GM19023 (cell line): ENCODE measurements around the gene TMEM92.

Experiments
- ATAC-seq: cut with Tn5 transposase; IDR thresholded peaks from one replicate; pipeline ENCODE4 v1.9.1; 2021; ENCODE audit warnings: mild to moderate bottlenecking, moderate library complexity; ENCODE audit not compliant: unreplicated experiment

The TMEM92 gene

DNA sequence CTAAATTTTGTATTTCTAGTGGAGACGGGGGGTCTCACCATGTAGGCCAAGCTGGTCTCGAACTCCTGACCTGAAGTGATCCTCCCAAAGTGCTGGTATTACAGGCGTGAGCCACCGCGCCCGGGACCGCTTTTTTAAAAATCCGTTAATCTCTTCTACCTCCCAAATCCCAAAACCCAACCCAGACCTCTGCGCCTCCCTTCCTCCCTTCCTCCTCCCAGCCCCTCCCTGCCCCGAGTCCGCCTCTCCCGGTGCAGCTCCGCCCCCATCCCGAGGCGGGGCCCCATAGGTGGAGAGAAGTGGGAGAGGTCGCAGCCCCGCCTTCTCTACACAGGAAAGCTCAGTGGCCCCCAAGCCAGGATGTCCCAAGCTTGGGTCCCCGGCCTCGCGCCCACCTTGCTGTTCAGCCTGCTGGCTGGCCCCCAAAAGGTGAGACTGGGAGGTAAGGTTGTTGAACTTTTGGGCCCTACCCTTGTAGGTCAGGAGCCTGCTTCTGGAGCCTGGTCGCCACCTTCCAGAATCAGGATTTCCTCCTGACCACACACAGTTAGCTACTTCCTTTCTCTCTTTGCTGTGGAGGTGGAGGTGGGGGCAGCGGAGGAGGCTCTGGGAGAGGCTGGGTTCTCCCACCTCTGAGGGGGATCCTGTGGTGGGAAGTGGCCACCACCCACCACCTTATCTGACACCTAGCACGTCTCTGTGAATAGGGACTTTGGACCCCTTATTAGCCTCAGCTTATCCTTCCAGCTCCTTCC lies at the start of gene TMEM92:
Gene TMEM92, plus strand, starts transcription at position 325 of the 755 bp plus-strand sequence. Its CDS starts 36 bp downstream, at position 361.
- no peak for ATAC-seq

DNA sequence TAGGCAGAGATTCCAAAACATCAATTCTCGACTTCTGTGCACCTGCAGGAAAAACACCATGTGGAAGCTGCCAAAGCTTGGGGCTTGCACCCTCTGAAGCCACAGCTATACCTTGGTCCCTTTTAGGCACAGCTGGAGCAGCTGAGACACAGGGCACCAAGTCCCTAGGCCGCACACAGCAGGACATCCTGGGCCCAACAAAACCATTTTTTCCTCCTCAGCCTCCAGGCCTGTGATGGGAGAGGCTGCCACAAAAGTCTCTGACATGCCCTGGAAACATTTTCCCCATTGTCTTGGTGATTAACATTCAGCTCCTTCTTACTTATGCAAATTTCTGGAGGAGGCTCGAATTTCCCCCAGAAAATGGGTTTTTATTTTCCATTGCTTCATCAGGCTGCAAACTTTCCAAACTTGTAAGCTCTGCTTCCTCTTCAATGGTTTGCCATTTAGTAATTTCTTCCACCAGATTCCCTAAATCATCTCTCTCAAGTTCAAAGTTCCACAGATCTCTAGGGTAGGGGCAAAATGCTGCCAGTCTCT lies 48.5 kb upstream of the TMEM92 start:
- no peak for ATAC-seq

DNA sequence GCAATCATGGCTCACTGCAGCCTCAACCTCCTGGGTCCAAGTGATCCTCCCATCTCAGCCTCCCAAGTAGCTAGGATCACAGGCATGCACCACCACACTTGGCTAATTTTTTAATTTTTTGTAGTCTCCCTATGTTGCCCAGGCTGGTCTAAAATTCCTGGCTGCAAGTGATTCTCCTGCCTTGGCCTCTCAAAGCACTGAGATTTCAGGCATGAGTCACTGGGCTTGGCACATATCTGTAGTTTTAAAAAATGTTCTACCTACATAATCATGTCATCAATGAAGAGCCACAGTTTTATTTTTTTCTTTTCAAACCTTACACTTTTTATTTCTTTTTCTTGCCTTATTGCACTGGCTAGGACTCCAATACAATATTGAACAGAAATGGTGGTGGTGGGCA lies 39.7 kb upstream of the TMEM92 start:
- no peak for ATAC-seq

DNA sequence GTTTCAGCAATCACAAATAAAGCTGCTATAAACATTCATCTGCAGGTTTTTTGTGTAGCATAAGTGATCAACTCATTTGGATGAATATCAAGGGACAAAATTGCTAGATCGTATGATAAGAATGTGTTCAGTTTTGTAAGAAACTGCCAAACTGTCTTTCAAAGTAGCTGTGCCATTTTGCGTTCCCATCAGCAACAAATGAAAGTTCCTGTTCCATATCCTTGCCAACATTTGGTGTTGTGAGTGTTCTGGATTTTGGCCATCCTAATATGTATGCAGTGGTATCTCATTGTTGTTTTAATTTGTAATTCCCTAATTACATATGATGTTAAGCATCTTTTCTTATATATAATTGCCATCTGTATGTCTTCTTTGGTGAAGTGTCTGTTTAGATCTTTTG lies 36.4 kb upstream of the TMEM92 start:
- ATAC-seq: no peak

DNA sequence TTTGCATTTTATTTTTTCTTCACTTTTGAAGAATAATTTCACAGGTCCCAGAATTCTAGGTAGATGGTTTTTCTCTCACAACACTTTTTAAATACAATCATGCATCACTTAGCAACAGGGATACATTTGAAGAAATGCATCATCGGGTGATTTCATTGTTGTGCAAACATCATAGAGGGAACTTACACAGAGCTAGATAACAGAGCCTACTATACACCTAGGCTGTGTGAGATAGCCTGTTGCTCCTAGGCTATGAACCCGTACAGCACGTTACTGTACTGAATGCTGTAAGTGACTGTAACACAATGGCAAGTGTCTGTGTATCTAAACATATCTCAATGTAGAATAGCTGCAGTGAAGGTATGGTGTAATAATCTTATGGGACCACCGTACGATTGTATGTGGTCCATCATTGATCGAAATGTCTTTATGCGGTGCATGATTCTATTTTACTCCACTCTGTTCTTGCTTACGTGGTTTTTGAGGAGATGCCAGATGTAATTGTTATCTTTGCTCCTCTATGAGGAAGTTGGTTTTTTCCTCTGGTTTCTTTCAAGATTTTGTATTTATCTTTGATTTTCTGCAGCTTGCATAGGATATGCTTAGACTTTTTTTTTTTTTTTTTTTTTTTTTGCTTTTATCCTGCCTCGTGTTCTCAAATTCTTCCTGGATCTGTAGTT lies 35.5 kb upstream of the TMEM92 start:
- no peak for ATAC-seq

DNA sequence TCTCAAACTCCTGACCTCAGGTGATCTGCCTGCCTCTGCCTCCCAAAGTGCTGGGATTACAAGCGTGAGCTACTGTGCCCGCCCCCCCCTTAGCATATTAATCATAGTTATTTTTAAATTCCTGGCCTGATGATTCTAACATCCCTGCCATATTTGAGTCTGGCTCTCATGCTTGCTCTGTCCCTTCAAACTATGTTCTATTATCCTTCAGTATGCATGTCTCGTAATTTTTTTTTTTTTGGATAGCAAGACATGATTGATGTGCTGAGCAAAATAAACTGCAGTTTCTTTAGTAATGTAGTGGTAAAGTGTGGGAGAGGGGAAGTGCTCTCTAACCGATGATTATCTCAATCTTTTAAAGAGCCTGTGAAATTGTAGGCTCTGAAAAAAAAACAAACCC lies 34.3 kb upstream of the TMEM92 start:
- no peak for ATAC-seq

DNA sequence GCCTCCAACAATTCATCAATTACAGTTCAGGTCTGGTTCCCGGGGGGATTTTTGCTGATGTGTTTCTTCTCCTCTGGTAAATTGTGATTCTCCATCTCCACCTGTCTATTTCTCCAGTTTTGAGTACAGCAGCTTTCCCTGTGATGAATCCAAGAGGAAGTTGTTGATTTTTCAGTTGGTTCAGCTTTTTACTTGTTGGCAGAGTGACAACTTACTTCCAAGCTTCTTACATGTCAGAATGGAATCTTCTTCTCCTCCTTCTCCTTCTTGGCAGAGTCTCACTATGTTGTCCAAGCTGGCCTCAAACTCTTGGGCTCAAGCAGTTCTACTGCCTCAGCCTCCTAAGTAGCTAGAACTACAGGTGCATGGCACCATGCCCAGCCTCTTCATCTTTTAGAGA lies 33.4 kb upstream of the TMEM92 start:
- no peak for ATAC-seq

DNA sequence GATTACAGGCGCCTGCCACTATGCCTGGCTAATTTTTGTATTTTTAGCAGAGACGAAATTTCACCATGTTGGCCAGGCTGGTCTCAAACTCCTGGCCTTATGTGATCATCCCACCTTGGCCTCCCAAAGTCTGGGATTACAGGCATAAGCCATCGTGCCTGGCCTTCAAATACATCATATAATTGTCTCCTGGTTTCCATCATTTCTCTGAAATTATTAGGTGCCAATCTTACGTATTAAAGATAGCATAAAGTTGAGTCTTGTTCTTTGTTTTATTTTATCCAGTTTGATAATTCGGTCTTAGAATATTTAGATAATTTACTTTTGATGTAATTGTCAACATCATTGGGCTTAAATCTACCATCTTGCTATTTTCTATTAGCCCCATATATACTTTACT lies 32.8 kb upstream of the TMEM92 start:
- no peak for ATAC-seq

DNA sequence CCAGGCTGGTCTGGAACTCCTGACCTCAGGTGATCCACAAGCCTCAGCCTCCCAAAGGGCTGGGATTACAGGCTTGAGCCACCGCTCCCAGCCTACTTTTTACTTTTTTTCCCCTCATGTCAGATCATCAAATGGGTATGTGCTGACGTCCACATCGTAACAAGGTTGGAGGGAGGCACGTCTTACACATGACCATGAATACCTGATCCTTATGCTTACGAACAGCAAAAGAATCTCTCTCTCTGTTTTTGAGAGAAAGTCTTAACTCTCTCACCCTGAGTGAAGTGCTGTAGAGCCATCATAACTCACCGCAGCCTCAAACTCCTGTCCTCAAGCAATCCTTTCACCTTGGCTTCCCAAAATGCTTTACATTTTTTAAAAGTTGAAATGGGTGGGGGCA lies 29.5 kb upstream of the TMEM92 start:
- no peak for ATAC-seq

DNA sequence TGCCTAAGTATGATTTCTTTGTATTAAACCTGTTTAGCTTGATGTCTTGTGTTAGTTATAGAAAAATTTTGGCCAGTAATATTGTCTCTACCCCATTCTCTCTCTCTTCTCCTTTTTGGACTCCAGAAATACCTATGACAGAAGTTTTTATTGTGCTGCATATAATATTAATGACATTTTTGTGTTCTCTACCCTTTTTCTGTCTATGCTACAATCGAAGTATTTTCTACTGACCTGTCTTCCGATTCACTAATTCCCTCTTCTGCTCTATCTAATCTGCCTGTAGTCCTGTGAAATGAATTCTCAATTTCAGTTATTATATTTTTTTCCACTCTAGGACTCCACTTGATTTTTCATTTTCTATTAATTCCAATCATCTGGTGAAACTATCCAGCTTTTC lies 26.0 kb upstream of the TMEM92 start:
- no peak for ATAC-seq

DNA sequence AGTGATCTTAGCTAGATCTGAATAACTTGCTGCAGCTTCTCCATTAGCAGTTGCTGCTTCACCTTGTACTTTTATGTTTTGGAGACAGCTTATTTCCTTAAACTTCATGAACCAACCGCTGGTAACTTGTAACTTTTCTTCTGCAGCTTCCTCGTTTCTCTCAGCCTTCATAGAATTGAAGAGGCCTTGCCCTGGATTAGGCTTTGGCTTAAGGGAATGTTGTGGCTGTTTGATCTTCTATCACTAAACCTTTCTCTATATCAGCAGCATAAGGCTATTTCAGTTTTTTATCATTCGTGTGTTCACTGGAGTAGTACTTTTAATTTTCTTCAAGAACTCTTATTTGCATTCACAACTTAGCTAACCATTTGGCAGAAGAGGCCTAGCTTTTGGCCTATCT lies 21.5 kb upstream of the TMEM92 start:
- ATAC-seq: no peak

DNA sequence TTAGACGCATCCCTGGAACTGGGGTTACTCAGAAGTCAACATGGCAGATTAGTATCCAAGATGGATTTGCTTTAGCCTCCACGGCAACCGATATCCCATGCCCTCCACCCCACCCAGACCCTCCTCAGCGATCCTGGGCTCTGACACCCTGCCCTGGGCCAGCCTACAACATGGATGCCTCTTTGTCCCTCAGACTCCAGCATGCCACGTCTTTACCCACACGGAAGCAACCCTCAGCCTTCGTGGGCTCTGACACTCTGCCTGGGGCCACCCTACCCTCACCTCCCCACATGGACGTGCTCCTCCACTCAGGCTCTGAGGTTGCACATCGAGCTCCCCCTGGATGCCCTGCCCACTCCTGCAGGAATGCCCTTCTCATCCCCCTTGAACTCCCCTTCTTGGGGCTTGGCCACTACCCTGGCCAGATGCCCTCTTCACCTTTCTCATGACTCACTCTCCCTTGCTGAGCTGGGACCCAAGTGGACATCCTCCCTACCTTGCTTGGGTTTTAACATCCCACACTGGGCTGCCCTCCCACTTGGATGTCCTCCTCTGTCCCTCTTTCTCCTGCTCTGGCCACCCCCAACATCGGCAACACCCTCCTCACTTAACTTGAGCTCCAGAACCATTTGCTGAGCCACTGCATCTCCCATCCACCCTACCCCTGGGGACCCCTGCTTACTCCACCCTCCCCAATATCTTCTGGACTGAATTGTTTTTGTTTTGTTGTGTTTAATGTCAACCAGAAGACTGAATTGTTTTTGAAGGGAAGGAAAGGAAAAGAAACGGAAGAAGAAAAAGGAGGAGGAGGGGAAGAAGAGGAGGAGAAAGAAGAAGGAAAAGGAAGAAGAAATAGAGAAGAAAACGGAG lies 18.3 kb upstream of the TMEM92 start:
- no peak for ATAC-seq

DNA sequence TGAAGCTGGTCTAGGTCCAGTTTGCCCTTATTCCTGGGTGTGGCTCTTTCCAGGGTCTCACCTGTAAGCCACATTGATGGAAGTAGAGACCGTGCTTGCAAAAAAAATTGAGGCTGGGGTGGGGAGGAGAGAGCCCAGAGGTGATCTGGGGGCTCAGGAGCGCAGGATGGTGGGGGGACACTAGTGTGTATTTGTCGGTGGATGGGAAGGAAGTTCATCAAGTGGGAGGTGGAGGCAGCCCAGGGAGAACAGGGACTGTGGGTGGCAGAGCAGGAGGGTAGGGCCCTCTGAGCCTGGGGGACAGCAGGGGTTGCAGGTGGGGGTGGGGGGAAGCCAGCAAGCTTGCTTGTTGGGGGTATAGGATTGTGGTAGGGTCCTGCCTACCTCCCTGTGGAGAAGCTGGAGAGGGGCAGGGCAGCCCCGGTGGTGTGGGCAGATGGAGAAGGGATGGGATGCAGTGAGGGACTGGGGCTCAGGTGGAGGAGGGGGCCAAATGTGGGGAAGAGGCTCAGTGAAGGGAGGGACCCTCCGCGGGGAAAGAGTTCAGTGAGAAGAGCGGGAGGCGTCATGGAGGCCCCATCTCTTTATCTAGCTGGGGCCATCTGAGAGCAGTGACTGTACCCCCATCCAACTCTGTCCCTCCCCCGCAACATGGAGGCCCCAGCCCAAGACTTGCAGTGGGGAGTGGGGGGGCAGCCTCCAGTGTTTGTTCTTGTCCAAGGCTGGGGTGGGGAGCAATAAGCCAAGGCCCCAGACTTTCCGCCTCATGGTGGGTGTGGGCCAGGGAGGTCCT lies 17.2 kb upstream of the TMEM92 start:
- ATAC-seq: no peak

DNA sequence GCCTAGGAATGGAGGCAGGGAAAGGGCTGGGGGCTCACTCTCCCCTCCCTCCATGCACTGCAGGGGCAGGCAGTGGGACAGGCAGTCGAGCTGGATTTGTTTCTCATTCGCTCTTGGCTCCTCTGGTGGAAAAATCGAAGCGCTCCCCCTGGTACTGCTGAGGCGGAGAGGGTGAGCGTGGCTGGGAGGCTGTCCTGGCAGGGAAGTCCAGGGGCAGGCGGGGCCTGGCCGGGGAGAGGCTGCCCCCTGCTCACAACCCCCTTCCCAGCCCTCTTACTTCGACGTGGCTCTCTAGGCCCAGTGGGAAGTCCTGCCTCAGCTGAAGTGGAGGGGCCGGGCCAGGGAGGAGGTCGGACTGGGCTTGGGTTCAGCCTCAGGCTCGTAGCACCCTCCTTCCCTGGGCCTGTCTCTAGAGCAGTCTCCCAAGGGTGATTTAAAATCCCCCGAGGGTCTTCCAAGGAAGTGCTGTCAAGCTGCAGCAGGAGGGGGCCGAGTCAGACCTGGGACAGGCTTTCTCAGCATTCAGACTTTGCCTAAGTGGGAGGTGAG lies 16.5 kb upstream of the TMEM92 start:
- no peak for ATAC-seq

DNA sequence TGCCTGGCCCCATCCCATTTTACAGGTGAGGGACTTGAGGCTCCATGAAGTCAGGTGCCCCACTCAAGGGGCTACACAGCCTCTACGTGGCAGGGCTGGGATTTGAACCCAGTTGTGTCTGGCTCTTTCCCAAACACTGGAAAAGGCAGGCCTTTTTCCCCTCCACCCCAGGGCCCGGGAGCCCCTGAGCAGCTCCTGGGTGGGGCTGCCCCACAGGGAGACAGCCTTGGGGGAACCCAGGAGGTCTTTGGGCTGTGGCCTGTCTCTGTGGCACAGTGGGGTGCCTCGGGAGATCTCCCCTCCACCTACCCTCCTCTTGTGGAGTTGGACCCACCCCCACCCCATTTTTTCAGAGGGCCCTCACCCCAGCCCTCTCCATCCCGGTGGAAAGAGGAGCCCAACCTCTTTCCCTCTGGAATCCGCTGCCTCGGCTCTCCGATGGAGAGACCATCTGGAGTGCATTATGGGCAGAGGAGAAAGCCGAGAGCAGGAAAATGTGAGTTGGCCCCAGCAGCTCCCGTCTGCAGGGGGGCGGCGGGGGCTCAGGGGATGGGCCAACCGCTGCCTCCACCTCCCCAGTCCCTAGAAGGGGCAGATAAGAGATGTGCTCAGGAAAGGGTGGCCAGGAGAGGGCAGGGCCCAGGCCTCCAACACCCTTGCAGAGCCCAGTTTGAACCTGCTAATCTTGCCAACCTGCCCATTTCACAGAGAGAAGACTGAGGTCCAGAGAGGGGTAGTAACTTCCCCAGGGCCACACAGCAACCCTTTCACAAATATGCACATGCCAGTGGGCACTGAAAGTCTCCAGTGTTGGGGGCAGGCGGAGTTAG lies 15.4 kb upstream of the TMEM92 start:
- ATAC-seq: no peak

DNA sequence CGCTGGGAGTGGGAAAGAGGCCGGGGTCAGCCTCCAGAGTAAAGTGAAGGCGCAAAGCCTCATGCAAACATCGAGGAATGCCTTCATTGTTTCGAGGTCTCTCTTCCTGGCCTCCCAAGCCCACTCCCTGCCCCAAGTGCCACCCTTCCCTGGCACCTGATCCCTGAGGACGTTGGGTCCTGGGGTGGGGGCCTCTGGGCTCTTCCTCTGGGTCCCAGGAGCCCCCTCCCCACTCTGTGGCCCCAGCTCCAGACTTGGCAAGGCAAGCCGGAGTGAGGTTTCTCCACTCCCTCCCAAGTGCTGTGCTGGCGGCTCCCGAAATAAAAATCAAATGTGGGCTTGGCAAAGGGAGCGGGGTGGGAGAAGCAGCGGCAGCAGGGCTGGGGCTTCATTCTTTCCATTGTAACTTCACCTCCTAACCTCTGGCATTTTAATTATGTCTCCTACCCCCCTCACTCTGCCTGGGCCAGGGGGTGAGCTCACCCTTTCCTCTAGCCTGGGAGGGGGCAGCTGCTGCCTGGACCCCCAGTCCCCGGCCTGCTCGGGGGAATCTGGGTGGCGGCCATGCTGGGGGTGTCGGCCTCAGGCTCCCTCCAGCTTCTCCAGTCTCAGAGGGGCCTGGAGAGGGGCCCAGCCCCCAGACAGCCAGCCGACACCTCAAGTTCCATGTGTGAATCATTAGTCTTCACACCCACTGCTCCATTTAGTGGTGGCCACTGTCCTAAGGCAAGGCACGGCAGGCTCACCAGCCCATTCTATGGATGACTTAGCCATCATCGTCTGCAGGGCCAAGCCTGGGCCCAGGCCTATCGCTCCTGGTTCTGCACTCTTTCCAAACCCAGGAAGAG lies 14.6 kb upstream of the TMEM92 start:
- ATAC-seq: no peak

DNA sequence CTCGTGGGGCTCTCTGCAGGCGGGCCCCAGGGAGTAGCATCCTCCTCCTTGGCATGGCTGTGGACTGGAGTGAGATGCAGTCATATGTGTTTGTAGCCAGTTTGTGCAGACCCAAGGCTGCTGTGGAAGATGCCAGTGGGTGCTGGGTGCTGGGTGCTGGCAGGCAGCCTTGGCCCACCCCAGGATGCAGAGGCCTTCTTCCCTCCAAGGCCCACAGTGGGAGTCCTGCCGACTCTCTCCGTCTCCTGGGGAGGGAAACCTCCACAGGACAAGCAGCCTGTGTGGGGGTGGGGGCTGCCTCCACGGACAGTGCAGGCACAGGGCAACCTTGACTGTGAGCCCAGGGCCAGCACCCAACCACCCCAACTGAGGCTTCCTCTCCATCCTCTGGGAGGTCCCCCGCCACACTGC lies 13.8 kb upstream of the TMEM92 start:
- ATAC-seq: no peak

DNA sequence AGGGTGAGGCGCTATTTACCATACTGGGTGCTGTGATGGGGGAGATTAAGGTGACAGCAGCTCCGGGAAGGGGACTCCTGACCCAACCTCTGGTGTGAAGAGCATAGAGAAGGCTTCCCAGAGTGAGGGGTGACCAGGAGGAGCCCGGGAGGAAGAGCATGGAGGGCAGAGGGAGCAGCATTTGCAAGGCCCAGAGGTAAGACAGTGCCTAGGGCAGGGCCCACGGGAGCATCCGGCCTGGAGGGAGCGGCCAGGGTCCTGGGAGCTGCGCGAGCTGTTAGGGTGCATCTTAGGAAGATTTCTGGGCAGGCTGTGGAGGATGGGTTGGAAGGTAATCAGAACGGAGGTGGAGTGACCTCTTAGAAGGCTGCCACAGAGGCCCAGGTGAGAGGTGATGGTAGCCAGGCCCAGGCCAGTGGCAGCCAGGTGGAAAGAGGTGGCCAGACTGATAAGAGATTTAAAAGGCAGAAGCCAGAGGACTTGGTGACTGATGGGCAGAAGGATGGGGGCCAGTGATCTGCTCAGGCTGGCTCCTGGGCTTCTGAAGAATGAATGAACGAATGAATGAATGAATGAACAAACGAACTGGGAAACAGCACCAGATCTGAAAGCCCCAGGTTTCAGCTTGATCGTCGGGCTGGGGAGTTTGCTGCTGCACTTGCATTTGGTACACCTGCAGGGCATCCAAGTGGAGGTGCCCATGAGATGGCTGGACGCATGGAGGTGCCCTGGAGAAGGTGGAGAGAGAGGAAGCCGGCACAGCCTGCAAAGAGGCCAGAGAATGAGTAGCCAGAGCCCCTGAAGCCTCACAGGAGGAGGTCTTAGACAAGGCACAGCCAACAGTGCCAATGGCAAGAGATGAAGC lies 13.0 kb upstream of the TMEM92 start:
- no peak for ATAC-seq
